Measurements from ENCODE around the gene TMEFF1.

TMEFF1 gene

DNA sequence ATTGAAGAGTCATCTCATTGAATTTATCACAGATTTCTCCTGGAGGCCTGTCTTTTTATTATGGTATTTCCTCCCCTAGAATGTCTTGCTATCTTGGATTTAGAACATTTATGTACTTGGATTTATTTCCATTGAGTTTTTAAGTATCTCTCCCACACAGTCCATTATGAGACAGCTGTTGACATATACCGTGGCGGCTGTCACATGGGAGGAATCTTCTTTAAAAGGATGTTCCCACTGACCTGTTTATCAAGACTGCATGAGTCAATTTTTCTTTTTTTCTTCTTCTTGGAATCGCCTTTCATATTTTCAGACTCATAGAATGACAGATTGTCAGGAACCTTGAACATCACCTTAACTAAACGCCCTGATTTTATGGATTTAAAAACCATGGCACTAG, 102.1 kb downstream of the TMEFF1 start:
- DNase-seq (ENCODE audit: low read depth), result no peak
- no peak overlapping the region for H3K4me3 ChIP-seq (ENCODE audit: low read depth, low read length)
- TF ChIP-seq, protein P1, sequence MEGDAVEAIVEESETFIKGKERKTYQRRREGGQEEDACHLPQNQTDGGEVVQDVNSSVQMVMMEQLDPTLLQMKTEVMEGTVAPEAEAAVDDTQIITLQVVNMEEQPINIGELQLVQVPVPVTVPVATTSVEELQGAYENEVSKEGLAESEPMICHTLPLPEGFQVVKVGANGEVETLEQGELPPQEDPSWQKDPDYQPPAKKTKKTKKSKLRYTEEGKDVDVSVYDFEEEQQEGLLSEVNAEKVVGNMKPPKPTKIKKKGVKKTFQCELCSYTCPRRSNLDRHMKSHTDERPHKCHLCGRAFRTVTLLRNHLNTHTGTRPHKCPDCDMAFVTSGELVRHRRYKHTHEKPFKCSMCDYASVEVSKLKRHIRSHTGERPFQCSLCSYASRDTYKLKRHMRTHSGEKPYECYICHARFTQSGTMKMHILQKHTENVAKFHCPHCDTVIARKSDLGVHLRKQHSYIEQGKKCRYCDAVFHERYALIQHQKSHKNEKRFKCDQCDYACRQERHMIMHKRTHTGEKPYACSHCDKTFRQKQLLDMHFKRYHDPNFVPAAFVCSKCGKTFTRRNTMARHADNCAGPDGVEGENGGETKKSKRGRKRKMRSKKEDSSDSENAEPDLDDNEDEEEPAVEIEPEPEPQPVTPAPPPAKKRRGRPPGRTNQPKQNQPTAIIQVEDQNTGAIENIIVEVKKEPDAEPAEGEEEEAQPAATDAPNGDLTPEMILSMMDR (IDR thresholded peaks at IDR 0.05; ENCODE audit: insufficient read depth, low read depth, low read length, missing control alignments), result no peak

DNA sequence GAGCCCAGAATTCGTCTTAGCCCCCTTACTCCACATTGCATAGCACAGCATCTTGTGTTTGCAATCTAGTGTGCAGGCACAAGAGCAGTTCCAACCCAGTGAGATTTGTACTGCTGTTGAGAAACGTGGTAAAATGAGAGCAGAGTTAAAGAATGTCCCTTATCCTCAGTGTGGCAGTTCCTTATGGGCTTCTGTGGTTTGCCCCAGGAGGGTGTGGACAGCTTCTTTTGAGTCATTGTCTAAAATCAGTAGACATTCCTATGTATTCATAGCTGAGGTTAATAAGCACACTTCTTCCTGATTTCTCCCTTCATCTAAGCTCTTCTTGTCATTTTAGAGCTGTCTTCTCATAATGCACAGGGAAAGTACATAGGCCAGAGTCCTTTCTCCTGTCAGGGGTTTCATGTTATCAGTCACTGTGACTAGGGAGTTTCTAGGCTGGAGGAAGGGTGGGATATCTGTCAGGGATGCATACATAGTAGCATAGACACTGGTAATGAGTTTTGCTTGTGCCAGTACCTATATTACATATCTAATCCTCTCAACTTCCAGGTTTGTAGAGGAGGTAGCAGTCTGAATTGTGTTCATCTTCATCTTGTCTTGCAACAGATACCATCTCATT, 102.9 kb downstream of the TMEFF1 start:
- no peak for DNase-seq (ENCODE audit: low read depth)
- no peak overlapping the region for H3K4me3 ChIP-seq (ENCODE audit: low read depth, low read length)
- TF ChIP-seq, protein P1 (IDR thresholded peaks at IDR 0.05; ENCODE audit: insufficient read depth, low read depth, low read length, missing control alignments), result no peak

DNA sequence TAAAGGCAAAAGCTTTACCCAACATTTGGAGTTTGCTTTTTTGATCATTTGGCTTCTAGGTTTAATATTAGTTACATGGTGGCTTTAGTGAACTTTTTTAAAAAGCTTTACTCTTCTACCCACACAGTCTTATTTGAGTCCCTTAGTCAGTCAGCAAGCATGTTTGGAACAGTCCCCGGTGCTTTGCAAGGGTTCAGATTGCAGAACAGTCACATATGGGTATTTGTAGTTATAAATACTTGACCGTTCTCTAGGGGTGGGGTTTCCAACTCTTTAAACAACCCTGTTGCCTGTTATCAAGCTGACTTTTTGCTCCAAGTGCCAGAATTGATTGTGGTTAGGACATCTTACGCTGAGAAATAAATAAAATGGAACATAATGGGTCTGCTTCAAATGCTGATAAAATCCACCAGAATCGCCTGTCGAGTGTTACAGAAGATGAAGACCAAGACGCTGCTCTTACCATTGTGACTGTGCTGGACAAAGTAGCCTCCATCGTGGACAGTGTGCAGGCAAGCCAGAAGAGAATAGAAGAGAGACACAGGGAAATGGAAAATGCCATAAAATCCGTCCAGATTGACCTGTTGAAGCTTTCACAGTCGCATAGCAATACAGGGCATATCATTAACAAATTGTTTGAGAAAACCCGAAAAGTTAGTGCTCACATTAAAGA, 105.0 kb downstream of the TMEFF1 start, which contains the start of gene CAVIN4:
TSS of gene CAVIN4 (plus strand) at position 304 of the 673 bp plus-strand sequence. CDS start at position 369, 65 bp downstream.
- H3K4me3 ChIP-seq (ENCODE audit: low read depth, low read length), result no peak within 1 kb of the TSS
- no peak for DNase-seq (ENCODE audit: low read depth)
- TF ChIP-seq, protein P1 (IDR thresholded peaks at IDR 0.05; ENCODE audit: insufficient read depth, low read depth, low read length, missing control alignments), result no peak

DNA sequence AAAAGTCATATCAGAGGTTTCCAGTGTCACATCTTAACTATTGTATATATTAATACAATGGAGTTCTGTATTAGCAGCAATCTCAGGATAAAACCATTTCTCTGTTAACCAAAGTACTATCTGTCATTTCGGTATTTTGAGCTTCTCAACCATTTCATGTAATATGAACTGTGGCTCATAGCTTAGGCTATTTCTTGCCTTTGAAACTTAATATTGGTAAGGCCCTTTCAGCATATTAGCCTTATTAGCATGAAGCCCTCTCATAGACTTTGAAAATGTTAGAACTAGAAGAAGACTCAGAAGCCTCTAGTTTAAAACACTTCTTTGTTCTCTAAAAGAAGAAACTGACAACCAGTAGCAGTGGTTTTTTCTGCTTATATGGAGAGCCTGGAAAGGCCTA, 105.7 kb downstream of the TMEFF1 start:
- TF ChIP-seq, protein P1 (IDR thresholded peaks at IDR 0.05; ENCODE audit: insufficient read depth, low read depth, low read length, missing control alignments), result no peak
- no peak for DNase-seq (ENCODE audit: low read depth)
- H3K4me3 ChIP-seq (ENCODE audit: low read depth, low read length), result no peak overlapping the region

DNA sequence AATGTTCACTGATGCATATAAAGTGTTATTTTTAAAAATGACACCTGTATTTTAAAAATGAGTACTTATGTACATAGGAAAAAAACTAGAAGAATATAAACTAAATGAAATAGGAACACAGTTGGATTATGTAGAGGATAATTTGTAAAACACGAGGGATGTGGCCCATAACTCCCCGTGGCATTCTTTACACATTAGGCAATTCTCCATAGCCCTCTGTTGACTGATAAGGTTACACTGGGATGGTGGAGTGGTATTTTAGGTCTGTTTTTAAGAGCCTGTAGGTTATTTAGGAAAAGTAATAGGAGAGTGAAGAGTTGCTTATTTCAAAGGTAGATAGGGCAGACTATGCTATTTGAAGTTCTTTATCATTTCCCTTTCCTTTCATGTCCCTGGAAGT, 106.7 kb downstream of the TMEFF1 start:
- TF ChIP-seq, protein P1 (IDR thresholded peaks at IDR 0.05; ENCODE audit: insufficient read depth, low read depth, low read length, missing control alignments), result no peak
- no peak overlapping the region for H3K4me3 ChIP-seq (ENCODE audit: low read depth, low read length)
- no peak for DNase-seq (ENCODE audit: low read depth)

DNA sequence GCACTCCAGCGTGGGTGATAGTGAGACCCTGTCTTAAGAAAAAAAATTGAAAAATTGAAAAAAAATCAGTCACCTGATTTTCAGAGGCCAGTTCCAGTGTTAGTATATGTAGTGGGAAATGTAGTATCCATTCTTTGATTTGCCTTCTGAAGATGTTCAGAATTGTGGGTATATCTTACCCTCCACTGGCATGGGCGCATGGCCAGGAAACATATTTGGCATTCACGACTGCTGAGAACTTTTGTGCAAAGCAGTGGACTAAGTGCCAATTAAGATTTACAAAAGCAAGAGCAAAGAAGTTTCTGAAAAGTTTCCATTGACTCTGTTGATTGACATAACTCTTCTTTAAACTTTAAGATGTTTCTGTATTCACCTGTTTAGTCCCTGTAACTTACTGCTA, 107.3 kb downstream of the TMEFF1 start:
- TF ChIP-seq, protein P1 (IDR thresholded peaks at IDR 0.05; ENCODE audit: insufficient read depth, low read depth, low read length, missing control alignments), result no peak

More for the DNA sequence above, 107.3 kb downstream of the TMEFF1 start:
- no peak for DNase-seq (ENCODE audit: low read depth)
- no peak overlapping the region for H3K4me3 ChIP-seq (ENCODE audit: low read depth, low read length)
